ENCODE data around the gene GRK7.

DNA sequence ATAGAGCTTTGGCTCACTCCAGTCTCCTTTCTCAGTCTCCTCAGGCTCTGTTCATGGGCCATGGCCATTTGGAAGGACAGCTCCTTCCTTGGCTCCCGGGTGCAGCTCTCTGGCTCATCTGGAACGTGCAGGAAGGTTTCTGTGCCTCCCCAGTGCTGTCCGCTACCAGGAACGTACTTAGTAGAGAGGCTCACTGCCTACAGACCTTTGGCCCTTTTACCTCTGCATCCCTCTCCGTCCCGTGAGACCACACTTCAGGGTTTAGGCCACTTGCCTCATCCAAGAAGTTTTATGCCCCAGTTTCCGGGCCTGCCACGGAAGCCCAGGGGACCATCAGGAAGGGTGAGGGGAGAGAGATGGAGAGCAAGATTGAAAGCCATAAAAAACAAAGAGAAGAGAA, 20.9 kb downstream of the GRK7 start:
- TF ChIP-seq TBL1XR1 (IDR thresholded peaks at IDR 0.05; ENCODE audit: borderline replicate concordance, low read length, partially characterized antibody) (no peak), GTF2F1 (IDR thresholded peaks at IDR 0.05; ENCODE audit: low read length) (no peak), ZNF567 (CRISPR knock-in tag; IDR thresholded peaks at IDR 0.05; ENCODE audit: borderline replicate concordance) (no peak), RBM39 (IDR thresholded peaks at IDR 0.05; ENCODE audit: low read depth, low read length, poor library complexity, severe bottlenecking) (no peak), ZNF296 (CRISPR knock-in tag; conservative IDR thresholded peaks at IDR 0.05) (no peak), SETDB1 (CRISPR knock-in tag; IDR thresholded peaks at IDR 0.05; ENCODE audit: borderline replicate concordance) (no peak)
- TF ChIP-seq, protein P1, sequence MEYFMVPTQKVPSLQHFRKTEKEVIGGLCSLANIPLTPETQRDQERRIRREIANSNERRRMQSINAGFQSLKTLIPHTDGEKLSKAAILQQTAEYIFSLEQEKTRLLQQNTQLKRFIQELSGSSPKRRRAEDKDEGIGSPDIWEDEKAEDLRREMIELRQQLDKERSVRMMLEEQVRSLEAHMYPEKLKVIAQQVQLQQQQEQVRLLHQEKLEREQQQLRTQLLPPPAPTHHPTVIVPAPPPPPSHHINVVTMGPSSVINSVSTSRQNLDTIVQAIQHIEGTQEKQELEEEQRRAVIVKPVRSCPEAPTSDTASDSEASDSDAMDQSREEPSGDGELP (IDR thresholded peaks at IDR 0.05; ENCODE audit: borderline replicate concordance, low read depth), result no peak
